KMS-11 (cell line): Measurements from ENCODE around the gene MCTP1.
"Not testable (repeated sequence)": the region's sequence is repeated elsewhere in the genome, so short reads cannot be mapped to it uniquely, and the experiment has no call there.

Experiments used
- H2AFZ ChIP-seq: fragments of 200-600 bp; sonication (generic); 2 replicates; pipeline ENCODE4 v1.6.1; 2016; ENCODE audit warnings: antibody characterized with exemption, mixed run types, low read depth
- H3K27ac ChIP-seq: fragments of 200-600 bp; sonication (generic); 2 replicates; pipeline ENCODE4 v1.6.1; 2016; ENCODE audit warnings: mild to moderate bottlenecking, mixed run types
- H3K27me3 ChIP-seq: fragments of 200-600 bp; sonication (generic); 2 replicates; pipeline ENCODE4 v1.6.1; 2017; ENCODE audit warnings: mild to moderate bottlenecking, low read depth, mixed run types, moderate library complexity; ENCODE audit not compliant: insufficient read depth
- H3K36me3 ChIP-seq: fragments of 200-600 bp; sonication (generic); 2 replicates; pipeline ENCODE4 v1.6.1; 2017; ENCODE audit warnings: mild to moderate bottlenecking, mixed run types; ENCODE audit not compliant: insufficient read depth
- H3K4me1 ChIP-seq: fragments of 200-600 bp; sonication (generic); 2 replicates; pipeline ENCODE4 v1.6.1; 2016; ENCODE audit warnings: mild to moderate bottlenecking, low read depth, mixed run types; ENCODE audit not compliant: poor library complexity, severe bottlenecking
- H3K4me2 ChIP-seq: fragments of 200-600 bp; sonication (generic); 2 replicates; pipeline ENCODE4 v1.7.0; 2016; ENCODE audit warnings: mild to moderate bottlenecking, mixed run types
- H3K4me3 ChIP-seq: fragments of 200-600 bp; sonication (generic); IDR thresholded peaks from 2 replicates; pipeline ENCODE4 v1.6.1; 2017; ENCODE audit warnings: low read depth, low read length, mixed read lengths; ENCODE audit not compliant: insufficient read depth
- H3K79me2 ChIP-seq: fragments of 200-600 bp; sonication (generic); 2 replicates; pipeline ENCODE4 v1.6.1; 2016; ENCODE audit warnings: low read depth, mixed run types; ENCODE audit not compliant: insufficient read depth
- H3K9ac ChIP-seq: fragments of 200-600 bp; sonication (generic); 2 replicates; pipeline ENCODE4 v1.6.1; 2016; ENCODE audit warnings: mild to moderate bottlenecking, mixed run types
- H4K20me1 ChIP-seq: fragments of 200-600 bp; sonication (generic); 2 replicates; pipeline ENCODE4 v1.6.1; 2016; ENCODE audit warnings: mild to moderate bottlenecking, mixed run types; ENCODE audit not compliant: insufficient read depth
- CTCF ChIP-seq: fragments of 200-600 bp; sonication (generic); conservative IDR thresholded peaks from 2 replicates; pipeline ENCODE4 v1.6.1; 2017; ENCODE audit warnings: low read depth, mild to moderate bottlenecking, antibody characterized with exemption, low read length, moderate library complexity, mixed read lengths

The MCTP1 gene

GRCh38 chr5:95007921-95008597, 276.8 kb downstream of the MCTP1 start:
- Histone ChIP-seq H2AFZ (no peak overlapping the region), H3K4me2 (no peak overlapping the region), H3K4me3 (no peak overlapping the region), H3K27me3 (no peaks in the 10 kb centered on the region), H3K4me1 (peaks cover 7% of the 10 kb centered on the region), H3K9ac (no peak overlapping the region), H3K27ac (no peak overlapping the region), H4K20me1 (no peaks in the 10 kb centered on the region), H3K79me2 (no peaks in the 10 kb centered on the region), H3K36me3 (no peaks in the 10 kb centered on the region)
- TF ChIP-seq CTCF = no peak

- Histone ChIP-seq H3K27me3 (no peaks in the 10 kb centered on the region), H4K20me1 (no peaks in the 10 kb centered on the region), H3K4me2 (no peak overlapping the region), H3K4me3 (no peak overlapping the region), H3K27ac (no peak overlapping the region), H3K9ac (no peak overlapping the region), H2AFZ (no peak overlapping the region), H3K4me1 (peaks cover 7% of the 10 kb centered on the region), H3K79me2 (no peaks in the 10 kb centered on the region), H3K36me3 (no peaks in the 10 kb centered on the region)
- no peak for TF ChIP-seq CTCF
Observed at GRCh38 chr5:95005811-95006210, 279.1 kb downstream of the MCTP1 start.

- no peak overlapping the region for H2AFZ ChIP-seq
- H3K27ac ChIP-seq = no peak overlapping the region
- no peak overlapping the region for H3K4me3 ChIP-seq
- H4K20me1 ChIP-seq = no peaks in the 10 kb centered on the region
- no peak overlapping the region for H3K9ac ChIP-seq
- no peaks in the 10 kb centered on the region for H3K27me3 ChIP-seq
- H3K79me2 ChIP-seq = no peaks in the 10 kb centered on the region
- no peaks in the 10 kb centered on the region for H3K4me1 ChIP-seq
- TF ChIP-seq CTCF = no peak
- H3K4me2 ChIP-seq = no peak overlapping the region
- no peaks in the 10 kb centered on the region for H3K36me3 ChIP-seq
Observed at GRCh38 chr5:94998670-94999069, 286.2 kb downstream of the MCTP1 start.

GRCh38 chr5:94994537-94994936, 290.4 kb downstream of the MCTP1 start:
- not testable (repeated sequence) for H3K4me3 ChIP-seq, H4K20me1 ChIP-seq, H3K9ac ChIP-seq, H3K79me2 ChIP-seq, H3K27me3 ChIP-seq, H3K27ac ChIP-seq, H3K36me3 ChIP-seq, H3K4me2 ChIP-seq, H3K4me1 ChIP-seq, H2AFZ ChIP-seq

- Histone ChIP-seq H4K20me1 (no peaks in the 10 kb centered on the region), H3K27me3 (no peaks in the 10 kb centered on the region), H2AFZ (no peak overlapping the region), H3K4me1 (no peaks in the 10 kb centered on the region), H3K27ac (no peak overlapping the region), H3K9ac (no peak overlapping the region), H3K4me3 (no peak overlapping the region), H3K36me3 (no peaks in the 10 kb centered on the region), H3K79me2 (no peaks in the 10 kb centered on the region), H3K4me2 (no peak overlapping the region)
- TF ChIP-seq CTCF = no peak
Observed at GRCh38 chr5:94993491-94993890, 291.4 kb downstream of the MCTP1 start.
